Ovary (tissue), 9 donors: ENCODE results near the gene GTF3C4. TPM values are rescaled to one million over a fixed set of nuclear protein-coding genes. Genes with fewer than 3 reads are reported as not detected.

Source experiments
- DNase-seq, 5 donors: peaks; one replicate each; pipeline ENCODE4 v3.0.0-alpha.2; 2019 to 2020
- H3K27ac ChIP-seq, 2 donors: fragments of 200-600 bp; one replicate each; pipeline versions ENCODE4 v1.5.1 to v1.8.0; 2019 to 2022
- H3K27me3 ChIP-seq: fragments of 200-600 bp; one replicate; pipeline ENCODE4 v1.8.0; 2022
- H3K36me3 ChIP-seq: fragments of 200-600 bp; sonication (generic); one replicate; pipeline ENCODE4 v1.5.1; 2019
- H3K4me1 ChIP-seq: one replicate; pipeline ENCODE4 v1.8.1; 2013; ENCODE audit warnings: mild to moderate bottlenecking, moderate library complexity; ENCODE audit not compliant: insufficient read depth
- H3K4me3 ChIP-seq: fragments of 200-600 bp; sonication (generic); one replicate; pipeline ENCODE4 v1.5.1; 2017
- H3K9me3 ChIP-seq, 2 donors: fragments of 200-600 bp in 1 of 2; sonication (generic) in 1 of 2; one replicate each; pipeline versions ENCODE4 v1.5.1 to v1.8.1; 2013 to 2019; ENCODE audit warnings: mild to moderate bottlenecking in 1 of 2, moderate library complexity in 1 of 2
- EP300 ChIP-seq: sonication (generic); formaldehyde crosslinking; IDR thresholded peaks from one replicate; pipeline ENCODE4 v1.6.1; 2017; ENCODE audit warnings: antibody characterized with exemption
- POLR2A ChIP-seq: fragments of 450-650 bp; IDR thresholded peaks from one replicate; pipeline ENCODE4 v1.6.1; 2017; ENCODE audit warnings: antibody characterized with exemption, mild to moderate bottlenecking, moderate library complexity
- WGBS, 3 donors: extraction: QIAGEN DNeasy Blood & Tissue Kit in 1 of 3; methylation state at CpG; one replicate each; pipeline versions ENCODE4 v1.1.5 to v1.1.7; 2013 to 2017; 5-methylcytosine and 5-hydroxymethylcytosine counted together
- intact Hi-C, 4 donors: fragments of 100-400 bp; cut with DNase I; formaldehyde crosslinking; loops; one replicate each; pipeline versions ENCODE4 v1.11.0 to v1.15.1; 2022 to 2023
- polyA plus RNA-seq, 2 donors: library from polyadenylated mRNA; stranded (reverse); fragments of 200-250 nt in 1 of 2; fragments of 350-450 nt in 1 of 2; fragmentation: Illumina TruSeq in 1 of 2; extraction: RNeasy Lipid Tissue Mini Kit (QIAGEN cat#74804) in 1 of 2; gene quantifications; one replicate each; pipeline ENCODE4 v1.2.3, GENCODE V29; 2013 to 2014
- total RNA-seq, 7 donors: library from RNA; depleted of rRNA in 2 of 7; stranded (reverse); fragments of >200 nt in 2 of 7; fragmentation: NEBNext Ultra II Directional in 3 of 7; extraction: Animal tissue kit (Norgen Biotek cat#: 25700) in 3 of 7; gene quantifications; one replicate each; pipeline versions ENCODE4 v1.1.0 to v1.2.4, GENCODE V29; 2016 to 2023
- TF ChIP-seq, protein P1 (sequence below), 3 donors: fragments of 450-650 bp in 2 of 3; fragments of 200-600 bp in 1 of 3; IDR thresholded peaks; one replicate each; pipeline versions ENCODE4 v1.5.1 to v1.8.0; 2016 to 2022; ENCODE audit warnings: antibody characterized with exemption in 3 of 3, mild to moderate bottlenecking in 1 of 3
- donor health status: DM: no; HTN: no; CAD: no; lungs with moderate emphysema.
- donor health status: DM: no; HTN: no; CAD: no.
- donor health status: Bipolar disorder and iron deficiency.
- donor health status: DM: yes; HTN: yes; CAD: no.
- donor health status: DM: no; HTN: no; CAD: no.
- donor health status: DM: yes; HTN: yes; CAD: no.

The GTF3C4 gene
- total and polyA plus RNA-seq, 9 donors = 7.0 to 19.4 (median 15.5) TPM

DNA sequence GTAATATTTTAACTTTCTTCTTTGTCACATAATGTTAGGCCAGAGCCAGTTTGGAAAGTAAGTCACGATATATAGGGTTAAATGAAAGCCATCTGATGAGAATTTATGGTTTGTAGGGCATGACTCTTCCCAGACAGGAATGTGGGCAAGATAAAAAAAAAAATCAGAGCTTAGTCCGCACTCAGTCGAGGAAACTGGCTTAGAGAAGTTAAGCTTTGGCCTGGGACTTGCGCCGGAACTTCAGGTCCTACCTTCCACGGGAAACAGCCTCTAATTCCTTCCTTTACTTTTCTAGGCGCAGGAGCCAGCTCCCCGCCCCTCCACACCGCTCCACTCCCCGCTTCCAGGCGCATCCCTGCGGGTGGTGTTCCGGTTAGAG, 956 bp upstream of the GTF3C4 start:
- Histone ChIP-seq H3K4me1 (peaks cover 5% of the 10 kb centered on the region), H3K27me3 (no peaks in the 10 kb centered on the region), H3K27ac (peak overlapping the region in 1 of 2 donors; percentile 98), H3K36me3 (no peaks in the 10 kb centered on the region), H3K4me3 (peak overlapping the region; percentile 92), H3K9me3 (no peaks in the 10 kb centered on the region)
- WGBS, 3 donors = 0 to 1% (median 1%) methylated on average over 13 of the region's 13 CpGs
- intact Hi-C loops = loop anchor here in 2 of 4 donors (10.0 kb wide), 2 partner anchors 125 to 235 kb away; no protein-coding TSS in a partner anchor
- TF ChIP-seq, protein P1, sequence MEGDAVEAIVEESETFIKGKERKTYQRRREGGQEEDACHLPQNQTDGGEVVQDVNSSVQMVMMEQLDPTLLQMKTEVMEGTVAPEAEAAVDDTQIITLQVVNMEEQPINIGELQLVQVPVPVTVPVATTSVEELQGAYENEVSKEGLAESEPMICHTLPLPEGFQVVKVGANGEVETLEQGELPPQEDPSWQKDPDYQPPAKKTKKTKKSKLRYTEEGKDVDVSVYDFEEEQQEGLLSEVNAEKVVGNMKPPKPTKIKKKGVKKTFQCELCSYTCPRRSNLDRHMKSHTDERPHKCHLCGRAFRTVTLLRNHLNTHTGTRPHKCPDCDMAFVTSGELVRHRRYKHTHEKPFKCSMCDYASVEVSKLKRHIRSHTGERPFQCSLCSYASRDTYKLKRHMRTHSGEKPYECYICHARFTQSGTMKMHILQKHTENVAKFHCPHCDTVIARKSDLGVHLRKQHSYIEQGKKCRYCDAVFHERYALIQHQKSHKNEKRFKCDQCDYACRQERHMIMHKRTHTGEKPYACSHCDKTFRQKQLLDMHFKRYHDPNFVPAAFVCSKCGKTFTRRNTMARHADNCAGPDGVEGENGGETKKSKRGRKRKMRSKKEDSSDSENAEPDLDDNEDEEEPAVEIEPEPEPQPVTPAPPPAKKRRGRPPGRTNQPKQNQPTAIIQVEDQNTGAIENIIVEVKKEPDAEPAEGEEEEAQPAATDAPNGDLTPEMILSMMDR (IDR thresholded peaks at IDR 0.05) = no peak
- TF ChIP-seq EP300 (no peak), POLR2A (no peak)
- DNase-seq = peak in 1 of 5 donors; percentile 63

DNA sequence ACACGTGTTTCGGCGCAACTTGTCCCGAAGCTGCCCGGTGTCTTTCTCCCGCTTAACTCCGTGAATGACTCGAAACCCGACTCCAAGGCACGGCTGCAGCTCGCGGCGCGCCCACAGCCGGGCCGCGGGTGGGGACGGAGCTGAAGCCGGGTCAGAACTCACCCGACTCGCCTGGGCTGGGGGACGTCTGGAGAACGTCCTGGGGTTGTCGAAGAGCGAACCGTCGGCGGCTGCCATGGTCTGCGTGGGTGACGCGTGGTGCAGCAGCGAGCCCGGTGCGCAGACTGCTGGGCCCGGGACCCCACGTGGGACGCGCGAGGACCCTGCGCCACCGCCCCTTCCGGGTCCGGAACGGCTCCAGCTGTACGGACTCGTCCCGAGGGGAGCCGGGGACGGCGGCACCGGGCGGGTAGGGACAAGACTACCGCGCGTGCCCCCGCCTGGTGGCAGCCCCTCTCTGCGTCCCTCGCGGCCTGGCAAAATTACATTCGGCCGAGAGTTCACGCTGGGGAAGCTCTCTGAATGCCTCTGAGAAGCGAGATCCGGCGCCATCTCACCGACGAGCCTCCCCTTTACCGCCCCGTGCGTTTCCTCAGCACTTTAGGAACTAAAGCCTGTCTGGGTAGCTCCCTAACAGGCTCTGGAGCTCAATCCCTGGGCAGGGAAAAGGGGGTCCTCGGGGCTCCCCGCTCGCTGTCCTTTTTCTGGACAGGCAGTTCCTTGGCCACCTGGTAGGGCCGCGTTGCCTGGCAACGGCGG, 387 bp upstream of the GTF3C4 start, which contains the start of gene DDX31:
Gene DDX31, minus strand, starts transcription at position 286 of the 759 bp plus-strand sequence. Its CDS starts 49 bp downstream, at position 237.
- H3K36me3 ChIP-seq = no peaks in the 10 kb centered on the region
- peak; percentile 86 to 93 (median 88) for DNase-seq
- no peaks in the 10 kb centered on the region for H3K27me3 ChIP-seq
- peak within 1 kb of the TSS; percentile 82 to 98 for H3K27ac ChIP-seq
- H3K9me3 ChIP-seq = no peaks in the 10 kb centered on the region
- TF ChIP-seq EP300 (no peak), POLR2A (peak; percentile 26)
- TF ChIP-seq, protein P1 (IDR thresholded peaks at IDR 0.05) = no peak
- H3K4me3 ChIP-seq = peak within 1 kb of the TSS; percentile 92
- intact Hi-C loops = loop anchor here in 2 of 4 donors (5.0 to 10.0 kb wide), 4 partner anchors 102 to 235 kb away; no protein-coding TSS in a partner anchor
- 0 to 2% (median 1%) methylated on average over 33 to 77 of the region's 77 CpGs for WGBS, 3 donors
- peaks cover 5% of the 10 kb centered on the region for H3K4me1 ChIP-seq

DNA sequence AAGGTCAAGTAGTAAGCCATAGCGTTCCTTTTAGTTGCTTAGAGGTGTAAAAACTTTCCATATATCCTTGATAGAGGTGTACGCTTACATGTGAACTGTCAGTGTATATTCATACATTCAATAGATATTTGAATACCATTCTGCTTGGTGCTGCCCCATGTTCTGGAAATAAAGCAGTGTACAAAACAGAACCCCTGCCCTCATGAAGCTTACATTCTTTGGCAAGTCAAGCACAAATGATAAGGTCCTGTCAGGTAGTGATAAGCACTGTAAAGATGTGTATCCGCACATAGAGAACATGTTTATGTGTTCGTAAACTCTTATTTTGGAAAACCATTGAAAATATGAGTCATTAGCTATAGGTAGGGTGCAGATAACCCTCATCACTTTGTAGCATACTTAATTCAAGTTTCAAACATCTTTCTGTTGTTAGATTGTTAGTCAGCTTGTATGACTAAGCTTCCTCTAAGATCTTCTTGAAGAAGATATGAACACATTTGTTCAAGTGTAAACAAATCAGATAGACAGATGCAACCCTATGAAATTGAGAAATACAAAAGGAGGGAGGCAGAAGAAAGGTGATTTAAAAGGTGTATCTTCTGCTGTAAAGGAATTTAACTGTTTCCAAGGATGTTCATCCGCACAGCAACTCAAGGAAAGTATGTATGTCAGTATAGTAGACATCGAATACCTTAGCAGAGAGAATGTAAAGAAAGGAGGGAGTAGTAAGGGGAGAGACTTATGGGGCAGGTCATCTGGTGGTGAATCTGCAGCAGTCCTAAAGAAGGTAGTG, 1.6 kb downstream of the GTF3C4 start:
- H3K27ac ChIP-seq = no peak overlapping the region
- intact Hi-C loops = loop anchor here in 2 of 4 donors (5.0 to 10.0 kb wide), 2 partner anchors 100 to 103 kb away; no protein-coding TSS in a partner anchor
- TF ChIP-seq POLR2A (no peak), EP300 (no peak)
- TF ChIP-seq, protein P1 (IDR thresholded peaks at IDR 0.05) = no peak

DNA sequence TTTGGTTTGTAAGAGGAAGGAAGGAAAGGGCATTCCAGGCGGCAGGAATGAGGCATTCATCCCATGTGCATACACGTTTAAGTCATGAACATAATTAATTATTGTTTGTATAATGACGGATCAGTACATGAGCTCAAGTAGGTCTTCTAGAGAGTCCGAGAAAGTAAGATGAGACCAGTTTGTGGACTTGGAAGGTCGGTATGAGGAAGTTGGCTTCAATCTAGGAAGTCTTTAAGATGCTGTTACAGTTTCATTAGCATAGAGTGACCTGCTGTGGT, 2.1 kb downstream of the GTF3C4 start:
- no peak overlapping the region for H3K4me3 ChIP-seq
- whole genome bisulfite sequencing, 3 donors = 23 to 32% (median 31%) methylated on average over 5 of the region's 5 CpGs
- no peak for DNase-seq
- no peaks in the 10 kb centered on the region for H3K36me3 ChIP-seq
- TF ChIP-seq EP300 = no peak
- TF ChIP-seq, protein P1 (IDR thresholded peaks at IDR 0.05) = no peak
- no peak for TF ChIP-seq POLR2A
- intact Hi-C loops = loop anchor here in 2 of 4 donors (5.0 to 10.0 kb wide), 2 partner anchors 100 to 102 kb away; no protein-coding TSS in a partner anchor
- peaks cover 5% of the 10 kb centered on the region for H3K4me1 ChIP-seq
- no peaks in the 10 kb centered on the region for H3K27me3 ChIP-seq
- no peaks in the 10 kb centered on the region for H3K9me3 ChIP-seq
- H3K27ac ChIP-seq = no peak overlapping the region

More for the DNA sequence above, 1.6 kb downstream of the GTF3C4 start:
- no peak for DNase-seq
- Histone ChIP-seq H3K27me3 (no peaks in the 10 kb centered on the region), H3K36me3 (no peaks in the 10 kb centered on the region), H3K4me3 (peak overlapping the region; percentile 92), H3K9me3 (no peaks in the 10 kb centered on the region), H3K4me1 (peaks cover 5% of the 10 kb centered on the region)
- WGBS, 3 donors = 63 to 77% (median 66%) methylated on average over 6 of the region's 6 CpGs
